CD4-positive, alpha-beta T cell (primary cell): ENCODE data around the gene BHLHE23. TPM values are rescaled to one million over a fixed set of nuclear protein-coding genes. Genes with fewer than 3 reads are reported as not detected.

Experiments used
- ATAC-seq: fragments of 200-7000 bp; cut with Tn5 transposase; one replicate; pipeline ENCODE4 v1.10.0; 2022; ENCODE audit warnings: mild to moderate bottlenecking; ENCODE audit not compliant: poor library complexity
- CTCF ChIA-PET: fragments of 350-600 bp; sonication (Branson Sonifier 250); formaldehyde crosslinking; loops from one replicate; lab custom pipeline; 2021; ENCODE audit warnings: antibody characterized with exemption, inconsistent platforms; lab: Charles Lee
- POLR2A ChIA-PET: fragments of 350-600 bp; sonication (Branson Sonifier 250); formaldehyde crosslinking; loops from one replicate; lab custom pipeline; 2021; ENCODE audit warnings: antibody characterized with exemption, inconsistent platforms; lab: Charles Lee
- DNase-seq, 14 experiments: peaks; one replicate each; pipeline ENCODE4 v3.0.0-alpha.2; 2013 to 2020; ENCODE audit warnings: mixed read lengths in 2 of 14
- H3K27ac ChIP-seq, 2 donors: one replicate each; pipeline versions ENCODE4 v1.5.1 to v1.7.0; 2013; ENCODE audit warnings: low read length in 2 of 2, low read depth in 1 of 2, mild to moderate bottlenecking in 1 of 2
- H3K27me3 ChIP-seq, 2 experiments: 1 replicate in 1 of 2; 2 replicates in 1 of 2; pipeline versions ENCODE4 v1.6.1 to v1.7.0; 2013; ENCODE audit warnings: low read length in 2 of 2, control low read depth in 1 of 2, mild to moderate bottlenecking in 1 of 2, moderate library complexity in 1 of 2; ENCODE audit not compliant: insufficient read depth in 2 of 2, control insufficient read depth in 1 of 2
- H3K36me3 ChIP-seq: one replicate; pipeline ENCODE4 v1.6.1; 2013; ENCODE audit warnings: low read length, control low read depth; ENCODE audit not compliant: insufficient read depth
- H3K4me1 ChIP-seq: one replicate; pipeline ENCODE4 v1.6.1; 2013; ENCODE audit warnings: low read length, control low read depth; ENCODE audit not compliant: insufficient read depth
- H3K4me3 ChIP-seq: one replicate; pipeline ENCODE4 v1.5.1; 2013; ENCODE audit warnings: mild to moderate bottlenecking, low read length, moderate library complexity
- H3K9me3 ChIP-seq, 2 experiments: 1 replicate in 1 of 2; 2 replicates in 1 of 2; pipeline versions ENCODE4 v1.6.1 to v1.7.0; 2013; ENCODE audit warnings: low read length in 2 of 2, mild to moderate bottlenecking in 2 of 2, control low read depth in 1 of 2, moderate library complexity in 1 of 2; ENCODE audit not compliant: control insufficient read depth in 1 of 2, insufficient read depth in 1 of 2
- H3K27ac Mint-ChIP-seq: one replicate; pipeline ENCODE4 v1.8.0; 2020; ENCODE audit warnings: mixed read lengths
- H3K27me3 Mint-ChIP-seq: one replicate; pipeline ENCODE4 v1.8.0; 2021; ENCODE audit warnings: mixed read lengths
- H3K36me3 Mint-ChIP-seq: one replicate; pipeline ENCODE4 v1.8.0; 2021; ENCODE audit warnings: low read depth, mixed read lengths
- H3K4me1 Mint-ChIP-seq: one replicate; pipeline ENCODE4 v1.8.0; 2021; ENCODE audit warnings: low read depth, mixed read lengths
- H3K4me3 Mint-ChIP-seq: one replicate; pipeline ENCODE4 v1.8.0; 2020; ENCODE audit warnings: mild to moderate bottlenecking, mixed read lengths
- H3K9me3 Mint-ChIP-seq: one replicate; pipeline ENCODE4 v1.8.0; 2020; ENCODE audit warnings: mixed read lengths
- intact Hi-C, 2 experiments: fragments of 100-400 bp; cut with DNase I in 1 of 2; cut with micrococcal nuclease in 1 of 2; formaldehyde crosslinking; loops; one replicate each; pipeline versions ENCODE4 v1.15.1 to v1.9.0; 2023 to 2025; cut with DNase I, micrococcal nuclease
- total RNA-seq, 174 experiments: library from RNA in 2 of 174; stranded (reverse) in 2 of 174; gene quantifications; one replicate each; pipeline ENCODE4 v1.2.3 and lab custom pipeline; 2021 to 2026
- TF ChIP-seq, protein P1 (sequence below): fragments of 200-600 bp; IDR thresholded peaks from one replicate; pipeline ENCODE4 v1.8.0; 2022; ENCODE audit warnings: antibody characterized with exemption, mild to moderate bottlenecking

The BHLHE23 gene
- total RNA-seq, 2 experiments from 2014 or later = not detected

DNA sequence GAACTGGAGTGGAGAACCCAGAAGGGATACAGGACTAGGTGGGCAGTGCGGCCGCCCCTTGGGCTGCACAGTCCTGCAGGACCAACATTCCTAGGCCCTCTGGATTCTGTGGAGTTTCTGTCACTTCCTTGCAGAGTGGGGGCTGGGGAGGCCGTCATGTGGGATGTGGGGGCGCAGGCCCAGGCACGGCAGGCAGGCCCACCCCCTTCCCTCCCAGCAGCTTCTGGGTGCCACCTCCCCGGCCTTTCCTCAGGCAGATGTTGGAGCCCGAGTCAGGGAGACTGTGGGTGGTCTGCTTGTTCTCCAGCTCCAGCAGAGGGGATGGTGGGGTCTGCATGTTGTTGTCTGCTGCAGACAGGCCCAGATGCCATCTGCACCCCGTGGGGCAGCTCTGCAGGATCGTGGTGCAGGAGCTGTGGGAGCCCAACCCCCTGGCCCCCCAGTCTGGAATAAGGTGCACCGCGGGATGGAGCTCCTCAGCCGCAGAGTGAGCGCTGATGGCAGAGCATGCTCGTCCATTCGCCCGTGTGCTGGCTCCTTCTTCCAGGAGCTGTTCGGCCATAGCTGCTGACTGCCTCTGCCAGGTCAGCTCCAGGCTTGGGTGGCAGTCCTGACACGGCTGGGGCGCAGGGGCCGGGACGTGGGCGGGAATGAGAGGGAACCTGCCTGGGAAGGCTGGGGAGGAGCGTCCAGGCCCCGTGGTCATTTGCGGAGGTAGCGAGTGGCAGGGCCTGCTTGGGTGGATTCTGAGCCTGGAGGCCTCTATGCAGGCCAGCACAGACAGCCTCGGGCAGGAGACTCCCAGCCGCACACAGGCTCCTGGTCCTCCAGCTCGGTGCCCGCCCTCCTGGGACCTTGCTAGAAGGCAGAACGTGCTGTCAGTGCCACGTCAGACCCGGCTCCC lies 36.2 kb downstream of the BHLHE23 start:
- H3K4me3 Mint-ChIP-seq = no peak overlapping the region
- peaks cover 0 to 11% of the 10 kb centered on the region in 2 experiments for H3K9me3 ChIP-seq
- peaks cover 37% of the 10 kb centered on the region for H3K27me3 Mint-ChIP-seq
- ChIA-PET CTCF (no interaction called here), POLR2A (no interaction called here)
- peaks cover 27 to 33% of the 10 kb centered on the region in 2 experiments for H3K27me3 ChIP-seq
- peaks cover 14% of the 10 kb centered on the region for H3K4me1 ChIP-seq
- no peak overlapping the region for H3K4me3 ChIP-seq
- intact Hi-C loops = no loop called here
- ATAC-seq (no peak), DNase-seq (no peak)
- H3K36me3 Mint-ChIP-seq = no peaks in the 10 kb centered on the region
- no peaks in the 10 kb centered on the region for H3K9me3 Mint-ChIP-seq
- TF ChIP-seq, protein P1, sequence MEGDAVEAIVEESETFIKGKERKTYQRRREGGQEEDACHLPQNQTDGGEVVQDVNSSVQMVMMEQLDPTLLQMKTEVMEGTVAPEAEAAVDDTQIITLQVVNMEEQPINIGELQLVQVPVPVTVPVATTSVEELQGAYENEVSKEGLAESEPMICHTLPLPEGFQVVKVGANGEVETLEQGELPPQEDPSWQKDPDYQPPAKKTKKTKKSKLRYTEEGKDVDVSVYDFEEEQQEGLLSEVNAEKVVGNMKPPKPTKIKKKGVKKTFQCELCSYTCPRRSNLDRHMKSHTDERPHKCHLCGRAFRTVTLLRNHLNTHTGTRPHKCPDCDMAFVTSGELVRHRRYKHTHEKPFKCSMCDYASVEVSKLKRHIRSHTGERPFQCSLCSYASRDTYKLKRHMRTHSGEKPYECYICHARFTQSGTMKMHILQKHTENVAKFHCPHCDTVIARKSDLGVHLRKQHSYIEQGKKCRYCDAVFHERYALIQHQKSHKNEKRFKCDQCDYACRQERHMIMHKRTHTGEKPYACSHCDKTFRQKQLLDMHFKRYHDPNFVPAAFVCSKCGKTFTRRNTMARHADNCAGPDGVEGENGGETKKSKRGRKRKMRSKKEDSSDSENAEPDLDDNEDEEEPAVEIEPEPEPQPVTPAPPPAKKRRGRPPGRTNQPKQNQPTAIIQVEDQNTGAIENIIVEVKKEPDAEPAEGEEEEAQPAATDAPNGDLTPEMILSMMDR = no peak
- no peaks in the 10 kb centered on the region for H3K36me3 ChIP-seq
- no peak overlapping the region for H3K27ac Mint-ChIP-seq
- H3K4me1 Mint-ChIP-seq = peaks cover 14% of the 10 kb centered on the region
- H3K27ac ChIP-seq = no peak overlapping the region

DNA sequence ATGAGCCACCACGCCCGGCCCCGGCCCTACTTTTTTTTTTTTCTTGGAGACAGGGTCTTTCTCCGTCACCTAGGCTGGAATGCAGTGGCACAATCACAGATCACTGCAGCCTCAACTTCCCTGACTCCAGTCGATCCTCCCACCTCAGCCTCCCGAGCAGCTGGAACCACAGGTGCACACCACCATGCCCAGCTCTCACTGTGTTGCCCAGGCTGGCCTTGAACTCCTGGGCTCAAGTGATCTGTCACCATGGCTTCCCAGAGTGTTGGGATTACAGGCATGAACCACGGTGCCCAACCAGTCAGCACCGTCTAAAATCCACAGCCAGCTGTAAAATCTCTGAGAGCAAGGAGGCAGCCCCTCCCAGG lies 36.8 kb downstream of the BHLHE23 start:
- no peaks in the 10 kb centered on the region for H3K9me3 Mint-ChIP-seq
- CTCF ChIA-PET = no interaction called here
- intact Hi-C loops = no loop called here
- peaks cover 14% of the 10 kb centered on the region for H3K4me1 Mint-ChIP-seq
- H3K4me3 Mint-ChIP-seq = no peak overlapping the region
- H3K27me3 Mint-ChIP-seq = peaks cover 34% of the 10 kb centered on the region
- Histone ChIP-seq H3K27me3 (peaks cover 23 to 28% of the 10 kb centered on the region in 2 experiments), H3K27ac (no peak overlapping the region), H3K4me1 (peaks cover 14% of the 10 kb centered on the region), H3K4me3 (no peak overlapping the region), H3K36me3 (no peaks in the 10 kb centered on the region), H3K9me3 (peaks cover 0 to 8% of the 10 kb centered on the region in 2 experiments)
- DNase-seq (no peak), ATAC-seq (no peak)
- H3K27ac Mint-ChIP-seq = no peak overlapping the region
- H3K36me3 Mint-ChIP-seq = no peaks in the 10 kb centered on the region
- TF ChIP-seq, protein P1 = no peak
- POLR2A ChIA-PET = no interaction called here

DNA sequence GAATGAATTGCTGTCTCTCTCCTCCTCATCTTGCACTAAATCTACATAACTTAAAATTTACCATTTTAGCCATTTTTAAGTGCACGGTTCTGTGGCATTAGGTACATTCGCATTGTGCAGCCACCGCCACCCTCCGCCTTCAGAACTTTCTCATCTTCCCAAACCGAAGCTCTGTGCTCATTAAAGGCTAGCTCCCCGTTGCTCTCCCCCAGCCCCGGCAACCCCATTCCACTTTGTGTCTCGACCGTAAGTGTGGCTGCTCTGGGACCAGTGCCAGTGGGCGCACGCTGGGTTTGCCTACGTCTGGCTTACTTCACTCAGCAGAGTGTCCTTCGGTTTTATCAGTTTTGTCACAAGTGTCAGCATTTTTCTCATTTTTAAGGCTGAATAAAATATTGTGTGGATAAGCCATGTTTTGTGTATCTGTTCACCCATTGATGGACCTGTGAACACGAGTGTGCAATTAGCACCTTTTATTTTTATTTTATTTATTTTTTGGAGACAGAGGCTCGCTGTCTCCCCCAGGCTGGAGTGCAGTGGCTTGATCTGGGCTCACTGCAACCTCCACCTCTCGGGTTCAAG lies 37.5 kb downstream of the BHLHE23 start:
- Histone ChIP-seq H3K27me3 (peaks cover 16 to 21% of the 10 kb centered on the region in 2 experiments), H3K4me1 (peaks cover 14% of the 10 kb centered on the region), H3K4me3 (no peak overlapping the region), H3K27ac (no peak overlapping the region), H3K9me3 (peaks cover 0 to 3% of the 10 kb centered on the region in 2 experiments), H3K36me3 (no peaks in the 10 kb centered on the region)
- Mint-ChIP-seq H3K27me3 (peaks cover 27% of the 10 kb centered on the region), H3K4me1 (peaks cover 14% of the 10 kb centered on the region), H3K9me3 (no peaks in the 10 kb centered on the region), H3K36me3 (no peaks in the 10 kb centered on the region), H3K4me3 (no peak overlapping the region), H3K27ac (no peak overlapping the region)
- TF ChIP-seq, protein P1 = no peak
- DNase-seq (no peak), ATAC-seq (no peak)
- intact Hi-C loops = no loop called here
- POLR2A ChIA-PET = no interaction called here
- CTCF ChIA-PET = no interaction called here
